ENCODE measurements around the gene SYT1.
"Not testable (repeated sequence)": the region's sequence is repeated elsewhere in the genome, so short reads cannot be mapped to it uniquely, and the experiment has no call there.

SYT1 gene

DNA sequence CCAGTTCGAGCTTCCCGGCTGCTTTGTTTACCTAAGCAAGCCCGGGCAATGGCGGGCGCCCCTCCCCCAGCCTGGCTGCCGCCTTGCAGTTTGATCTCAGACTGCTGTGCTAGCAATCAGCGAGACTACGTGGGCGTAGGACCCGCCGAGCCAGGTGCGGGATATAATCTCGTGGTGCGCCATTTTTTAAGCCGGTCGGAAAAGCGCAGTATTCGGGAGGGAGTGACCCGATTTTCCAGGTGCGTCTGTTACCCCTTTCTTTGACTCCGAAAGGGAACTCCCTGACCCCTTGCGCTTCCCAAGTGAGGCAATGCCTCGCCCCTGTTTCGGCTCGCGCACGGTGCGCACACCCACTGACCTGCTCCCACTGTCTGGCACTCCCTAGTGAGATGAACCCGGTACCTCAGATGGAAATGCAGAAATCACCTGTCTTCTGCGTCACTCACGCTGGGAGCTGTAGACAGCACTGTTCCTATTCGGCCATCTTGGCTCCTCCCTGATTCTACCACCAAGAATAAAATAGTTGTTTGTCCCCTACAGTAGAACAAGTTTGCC lies 180.7 kb downstream of the SYT1 start:
- ATAC-seq, result not testable (repeated sequence)

DNA sequence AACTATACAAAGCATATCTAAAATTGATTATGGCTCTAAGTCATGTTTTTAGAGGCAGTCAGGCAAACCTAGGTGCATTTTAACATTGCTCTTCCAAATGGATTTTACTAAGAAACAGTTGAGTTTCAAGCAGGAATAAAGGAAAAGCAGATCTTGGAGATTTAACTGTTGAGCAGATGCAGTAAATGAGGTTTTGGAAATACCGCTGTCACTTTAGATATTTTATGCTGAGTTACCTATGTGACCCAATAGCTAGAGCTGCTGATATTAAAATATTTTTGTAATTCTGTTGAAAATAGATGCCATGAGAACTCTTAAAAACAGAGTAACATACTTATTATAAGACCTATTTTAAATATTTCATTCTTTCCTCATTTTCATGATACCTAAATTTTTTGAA lies 181.4 kb downstream of the SYT1 start:
- ATAC-seq, result no peak
- TF ChIP-seq ZFP3 (CRISPR knock-in tag; IDR thresholded peaks at IDR 0.05) (no peak), GLIS3 (CRISPR knock-in tag; IDR thresholded peaks at IDR 0.05) (no peak)
- TF ChIP-seq, protein P1, sequence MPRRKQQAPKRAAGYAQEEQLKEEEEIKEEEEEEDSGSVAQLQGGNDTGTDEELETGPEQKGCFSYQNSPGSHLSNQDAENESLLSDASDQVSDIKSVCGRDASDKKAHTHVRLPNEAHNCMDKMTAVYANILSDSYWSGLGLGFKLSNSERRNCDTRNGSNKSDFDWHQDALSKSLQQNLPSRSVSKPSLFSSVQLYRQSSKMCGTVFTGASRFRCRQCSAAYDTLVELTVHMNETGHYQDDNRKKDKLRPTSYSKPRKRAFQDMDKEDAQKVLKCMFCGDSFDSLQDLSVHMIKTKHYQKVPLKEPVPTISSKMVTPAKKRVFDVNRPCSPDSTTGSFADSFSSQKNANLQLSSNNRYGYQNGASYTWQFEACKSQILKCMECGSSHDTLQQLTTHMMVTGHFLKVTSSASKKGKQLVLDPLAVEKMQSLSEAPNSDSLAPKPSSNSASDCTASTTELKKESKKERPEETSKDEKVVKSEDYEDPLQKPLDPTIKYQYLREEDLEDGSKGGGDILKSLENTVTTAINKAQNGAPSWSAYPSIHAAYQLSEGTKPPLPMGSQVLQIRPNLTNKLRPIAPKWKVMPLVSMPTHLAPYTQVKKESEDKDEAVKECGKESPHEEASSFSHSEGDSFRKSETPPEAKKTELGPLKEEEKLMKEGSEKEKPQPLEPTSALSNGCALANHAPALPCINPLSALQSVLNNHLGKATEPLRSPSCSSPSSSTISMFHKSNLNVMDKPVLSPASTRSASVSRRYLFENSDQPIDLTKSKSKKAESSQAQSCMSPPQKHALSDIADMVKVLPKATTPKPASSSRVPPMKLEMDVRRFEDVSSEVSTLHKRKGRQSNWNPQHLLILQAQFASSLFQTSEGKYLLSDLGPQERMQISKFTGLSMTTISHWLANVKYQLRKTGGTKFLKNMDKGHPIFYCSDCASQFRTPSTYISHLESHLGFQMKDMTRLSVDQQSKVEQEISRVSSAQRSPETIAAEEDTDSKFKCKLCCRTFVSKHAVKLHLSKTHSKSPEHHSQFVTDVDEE (CRISPR knock-in tag; IDR thresholded peaks at IDR 0.05), result no peak
- TF ChIP-seq, protein P2, sequence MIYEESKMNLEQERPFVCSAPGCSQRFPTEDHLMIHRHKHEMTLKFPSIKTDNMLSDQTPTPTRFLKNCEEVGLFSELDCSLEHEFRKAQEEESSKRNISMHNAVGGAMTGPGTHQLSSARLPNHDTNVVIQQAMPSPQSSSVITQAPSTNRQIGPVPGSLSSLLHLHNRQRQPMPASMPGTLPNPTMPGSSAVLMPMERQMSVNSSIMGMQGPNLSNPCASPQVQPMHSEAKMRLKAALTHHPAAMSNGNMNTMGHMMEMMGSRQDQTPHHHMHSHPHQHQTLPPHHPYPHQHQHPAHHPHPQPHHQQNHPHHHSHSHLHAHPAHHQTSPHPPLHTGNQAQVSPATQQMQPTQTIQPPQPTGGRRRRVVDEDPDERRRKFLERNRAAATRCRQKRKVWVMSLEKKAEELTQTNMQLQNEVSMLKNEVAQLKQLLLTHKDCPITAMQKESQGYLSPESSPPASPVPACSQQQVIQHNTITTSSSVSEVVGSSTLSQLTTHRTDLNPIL (CRISPR knock-in tag; IDR thresholded peaks at IDR 0.05; ENCODE audit: low read depth), result no peak

DNA sequence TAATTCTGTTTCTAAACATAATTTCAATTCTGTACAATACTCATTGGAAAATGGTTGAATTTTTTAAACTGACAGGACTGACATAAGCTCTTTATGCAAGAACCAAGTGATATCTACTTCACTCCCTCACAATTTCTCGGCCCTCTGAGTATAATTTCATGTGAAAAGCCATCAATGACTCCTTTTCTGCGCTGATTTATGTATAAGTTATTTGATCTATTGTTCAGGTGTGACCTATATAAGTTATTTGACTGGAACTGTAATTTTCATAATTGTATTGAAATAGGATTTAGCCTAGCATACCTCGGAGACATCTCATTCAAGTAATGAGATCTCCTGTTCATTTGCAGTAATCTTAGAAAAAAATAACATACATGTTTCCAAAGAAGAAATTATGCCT lies 184.4 kb downstream of the SYT1 start:
- TF ChIP-seq CSDC2 (CRISPR knock-in tag; IDR thresholded peaks at IDR 0.05) (no peak), ZC3H10 (CRISPR knock-in tag; IDR thresholded peaks at IDR 0.05) (no peak), ZFP3 (CRISPR knock-in tag; IDR thresholded peaks at IDR 0.05) (no peak), OSR1 (CRISPR knock-in tag; IDR thresholded peaks at IDR 0.05) (no peak), PPARA (CRISPR knock-in tag; IDR thresholded peaks at IDR 0.05; ENCODE audit: borderline replicate concordance) (no peak), ISL1 (CRISPR knock-in tag; IDR thresholded peaks at IDR 0.05) (no peak), GLIS3 (CRISPR knock-in tag; IDR thresholded peaks at IDR 0.05) (no peak)
- TF ChIP-seq, protein P2 (CRISPR knock-in tag; IDR thresholded peaks at IDR 0.05; ENCODE audit: low read depth), result no peak
- ATAC-seq, result no peak

DNA sequence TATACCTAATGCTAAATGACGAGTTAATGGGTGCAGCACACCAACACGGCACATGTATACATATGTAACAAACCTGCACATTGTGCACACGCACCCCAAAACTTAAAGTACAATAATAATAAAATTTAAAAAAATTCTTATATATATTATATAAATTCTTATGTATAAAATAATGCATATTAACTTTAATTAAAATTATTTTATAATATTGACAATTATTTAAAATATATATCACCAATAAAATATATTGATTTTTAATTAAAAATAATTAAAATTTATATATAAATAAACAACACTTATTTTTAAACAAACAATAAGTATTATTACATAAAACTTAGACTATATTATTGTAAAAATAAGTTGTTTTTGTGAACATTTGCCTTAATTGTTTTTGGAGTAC lies 188.8 kb downstream of the SYT1 start:
- TF ChIP-seq ESRRG (CRISPR knock-in tag; IDR thresholded peaks at IDR 0.05) (no peak), ZC3H10 (CRISPR knock-in tag; IDR thresholded peaks at IDR 0.05) (no peak), ZNF70 (CRISPR knock-in tag; IDR thresholded peaks at IDR 0.05) (no peak), OSR1 (CRISPR knock-in tag; IDR thresholded peaks at IDR 0.05) (no peak), TCF4 (CRISPR knock-in tag; IDR thresholded peaks at IDR 0.05; ENCODE audit: borderline replicate concordance) (no peak), TOX (CRISPR knock-in tag; IDR thresholded peaks at IDR 0.05; ENCODE audit: borderline replicate concordance) (no peak)
- TF ChIP-seq, protein P2 (CRISPR knock-in tag; IDR thresholded peaks at IDR 0.05; ENCODE audit: low read depth), result no peak
- TF ChIP-seq, protein P3, sequence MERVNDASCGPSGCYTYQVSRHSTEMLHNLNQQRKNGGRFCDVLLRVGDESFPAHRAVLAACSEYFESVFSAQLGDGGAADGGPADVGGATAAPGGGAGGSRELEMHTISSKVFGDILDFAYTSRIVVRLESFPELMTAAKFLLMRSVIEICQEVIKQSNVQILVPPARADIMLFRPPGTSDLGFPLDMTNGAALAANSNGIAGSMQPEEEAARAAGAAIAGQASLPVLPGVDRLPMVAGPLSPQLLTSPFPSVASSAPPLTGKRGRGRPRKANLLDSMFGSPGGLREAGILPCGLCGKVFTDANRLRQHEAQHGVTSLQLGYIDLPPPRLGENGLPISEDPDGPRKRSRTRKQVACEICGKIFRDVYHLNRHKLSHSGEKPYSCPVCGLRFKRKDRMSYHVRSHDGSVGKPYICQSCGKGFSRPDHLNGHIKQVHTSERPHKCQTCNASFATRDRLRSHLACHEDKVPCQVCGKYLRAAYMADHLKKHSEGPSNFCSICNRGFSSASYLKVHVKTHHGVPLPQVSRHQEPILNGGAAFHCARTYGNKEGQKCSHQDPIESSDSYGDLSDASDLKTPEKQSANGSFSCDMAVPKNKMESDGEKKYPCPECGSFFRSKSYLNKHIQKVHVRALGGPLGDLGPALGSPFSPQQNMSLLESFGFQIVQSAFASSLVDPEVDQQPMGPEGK (CRISPR knock-in tag; IDR thresholded peaks at IDR 0.05; ENCODE audit: borderline replicate concordance), result no peak
- ATAC-seq, result no peak

DNA sequence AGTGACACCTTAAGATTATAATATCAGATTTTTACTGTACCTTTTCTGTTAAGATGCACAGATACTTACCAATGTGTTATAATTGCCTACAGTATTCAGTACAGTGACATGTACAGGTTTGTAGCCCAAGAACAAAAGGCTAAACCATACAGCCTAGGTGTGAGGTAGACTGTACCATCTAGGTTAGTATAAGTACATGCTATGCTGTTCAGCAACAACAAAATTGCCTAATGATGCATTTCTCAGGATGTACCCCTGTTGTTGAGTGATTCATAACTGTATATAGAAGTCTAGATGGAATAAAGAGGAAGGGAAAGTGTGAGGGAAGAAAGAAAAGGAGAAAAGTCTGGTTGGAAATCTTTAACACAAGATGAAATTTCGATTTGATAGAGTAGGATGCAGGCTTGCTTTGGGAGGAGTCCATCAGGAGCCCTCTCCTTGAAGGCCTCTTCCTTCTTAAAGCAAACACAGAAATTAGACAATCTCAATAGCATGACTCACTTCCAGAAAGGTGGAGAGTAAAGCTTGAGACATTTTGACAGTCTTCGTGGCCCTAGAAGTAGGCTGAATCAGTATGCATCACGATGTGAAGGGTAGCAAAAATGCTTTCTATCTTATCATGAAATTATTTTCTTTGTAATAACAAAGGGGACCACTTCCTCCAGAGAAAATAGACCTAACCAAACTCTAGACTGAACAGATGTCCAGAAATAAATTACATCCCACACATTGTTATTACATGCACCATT lies 191.5 kb downstream of the SYT1 start:
- TF ChIP-seq ZC3H10 (CRISPR knock-in tag; IDR thresholded peaks at IDR 0.05), result no peak
- no peak for TF ChIP-seq ZNF565 (CRISPR knock-in tag; conservative IDR thresholded peaks at IDR 0.05; ENCODE audit: low read depth)
- no peak for TF ChIP-seq ESRRG (CRISPR knock-in tag; IDR thresholded peaks at IDR 0.05)
- peak; percentile 12; the same call in 1 of the 2 replicates for TF ChIP-seq ISL1 (CRISPR knock-in tag; IDR thresholded peaks at IDR 0.05)
- TF ChIP-seq OSR1 (CRISPR knock-in tag; IDR thresholded peaks at IDR 0.05), result no peak
- ATAC-seq, result peak; percentile 81

All from SK-N-SH treated with all-trans-retinoic acid at 6 μM for 48 hours (cell line).